ENCODE data around the gene RAP1GAP2.

DNA sequence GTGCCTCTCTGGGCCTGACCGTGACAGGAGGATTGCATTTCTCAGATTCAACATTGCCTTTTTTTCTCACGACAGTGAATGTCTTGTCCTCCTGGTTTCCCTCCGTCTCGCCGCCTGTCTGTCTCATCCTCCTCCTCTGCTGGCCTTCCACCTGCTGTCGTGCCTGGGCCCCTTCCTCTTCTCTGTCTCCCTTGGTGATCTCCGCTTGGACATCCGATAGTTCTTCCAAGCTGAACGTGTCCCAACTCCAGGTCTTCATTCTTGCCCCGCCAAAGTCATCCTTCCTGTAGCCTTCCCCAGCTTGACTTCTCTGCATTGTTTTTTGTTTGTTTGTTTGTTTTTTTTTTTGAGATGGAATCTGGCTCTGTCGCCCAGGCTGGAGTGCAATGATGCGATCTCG is 79.4 kb downstream of the RAP1GAP2 start:
- TF ChIP-seq, protein P1, sequence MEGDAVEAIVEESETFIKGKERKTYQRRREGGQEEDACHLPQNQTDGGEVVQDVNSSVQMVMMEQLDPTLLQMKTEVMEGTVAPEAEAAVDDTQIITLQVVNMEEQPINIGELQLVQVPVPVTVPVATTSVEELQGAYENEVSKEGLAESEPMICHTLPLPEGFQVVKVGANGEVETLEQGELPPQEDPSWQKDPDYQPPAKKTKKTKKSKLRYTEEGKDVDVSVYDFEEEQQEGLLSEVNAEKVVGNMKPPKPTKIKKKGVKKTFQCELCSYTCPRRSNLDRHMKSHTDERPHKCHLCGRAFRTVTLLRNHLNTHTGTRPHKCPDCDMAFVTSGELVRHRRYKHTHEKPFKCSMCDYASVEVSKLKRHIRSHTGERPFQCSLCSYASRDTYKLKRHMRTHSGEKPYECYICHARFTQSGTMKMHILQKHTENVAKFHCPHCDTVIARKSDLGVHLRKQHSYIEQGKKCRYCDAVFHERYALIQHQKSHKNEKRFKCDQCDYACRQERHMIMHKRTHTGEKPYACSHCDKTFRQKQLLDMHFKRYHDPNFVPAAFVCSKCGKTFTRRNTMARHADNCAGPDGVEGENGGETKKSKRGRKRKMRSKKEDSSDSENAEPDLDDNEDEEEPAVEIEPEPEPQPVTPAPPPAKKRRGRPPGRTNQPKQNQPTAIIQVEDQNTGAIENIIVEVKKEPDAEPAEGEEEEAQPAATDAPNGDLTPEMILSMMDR (IDR thresholded peaks at IDR 0.05), result no peak
- TF ChIP-seq POLR2A (IDR thresholded peaks at IDR 0.05), result no peak
